Liver (tissue), 9 donors: Measurements from ENCODE around the gene GAL3ST3. TPM values are rescaled to one million over a fixed set of nuclear protein-coding genes. Genes with fewer than 3 reads are reported as not detected.

Experiments used
- DNase-seq: peaks from one replicate; pipeline ENCODE4 v3.0.0-alpha.2; 2017; ENCODE audit warnings: low spot score
- H3K27ac ChIP-seq, 2 donors: one replicate each; pipeline ENCODE4 v1.7.0; 2013; ENCODE audit warnings: inconsistent platforms in 2 of 2, low read length in 2 of 2, control low read depth in 1 of 2, low read depth in 1 of 2, mild to moderate bottlenecking in 1 of 2
- H3K27me3 ChIP-seq, 4 donors: one replicate each; pipeline versions ENCODE4 v1.6.1 to v1.7.0; 2013; ENCODE audit warnings: low read length in 3 of 4, inconsistent platforms in 1 of 4, mild to moderate bottlenecking in 1 of 4, moderate library complexity in 1 of 4; ENCODE audit not compliant: control insufficient read depth in 4 of 4, insufficient read depth in 4 of 4
- H3K36me3 ChIP-seq, 4 donors: one replicate each; pipeline versions ENCODE4 v1.6.1 to v1.7.0; 2013; ENCODE audit warnings: low read length in 3 of 4, mild to moderate bottlenecking in 3 of 4, low read depth in 1 of 4, moderate library complexity in 1 of 4; ENCODE audit not compliant: control insufficient read depth in 4 of 4, insufficient read depth in 3 of 4
- H3K4me1 ChIP-seq, 4 donors: one replicate each; pipeline versions ENCODE4 v1.6.1 to v1.7.0; 2013; ENCODE audit warnings: low read length in 3 of 4, mild to moderate bottlenecking in 3 of 4, moderate library complexity in 1 of 4; ENCODE audit not compliant: control insufficient read depth in 4 of 4, insufficient read depth in 4 of 4
- H3K4me3 ChIP-seq, 3 donors: one replicate each; pipeline versions ENCODE4 v1.6.1 to v1.7.0; 2013; ENCODE audit warnings: low read length in 3 of 3, control low read depth in 1 of 3, low read depth in 1 of 3, mild to moderate bottlenecking in 1 of 3
- H3K9ac ChIP-seq, 2 donors: one replicate each; pipeline ENCODE4 v1.7.0; 2013; ENCODE audit warnings: low read length in 2 of 2, mild to moderate bottlenecking in 2 of 2, moderate library complexity in 2 of 2, control low read depth in 1 of 2, low read depth in 1 of 2
- H3K9me3 ChIP-seq, 4 donors: one replicate each; pipeline versions ENCODE4 v1.6.1 to v1.7.0; 2013; ENCODE audit warnings: low read length in 3 of 4; ENCODE audit not compliant: control insufficient read depth in 4 of 4
- EGR1 ChIP-seq, 2 donors: IDR thresholded peaks; 2 replicates each; pipeline ENCODE4 v1.6.1; 2016 to 2018; ENCODE audit warnings: antibody characterized with exemption in 2 of 2, low read depth in 2 of 2
- FOXA2 ChIP-seq: IDR thresholded peaks from 2 replicates; pipeline ENCODE4 v1.6.1; 2016; ENCODE audit warnings: antibody characterized with exemption
- GABPA ChIP-seq, 2 donors: IDR thresholded peaks in 1 of 2; conservative IDR thresholded peaks in 1 of 2; 2 replicates each; pipeline ENCODE4 v1.6.1; 2016; ENCODE audit warnings: antibody characterized with exemption in 2 of 2, mild to moderate bottlenecking in 1 of 2, moderate library complexity in 1 of 2
- HNF4G ChIP-seq: IDR thresholded peaks from 2 replicates; pipeline ENCODE4 v1.6.1; 2016; ENCODE audit warnings: antibody characterized with exemption
- JUND ChIP-seq, 2 donors: IDR thresholded peaks; 2 replicates each; pipeline ENCODE4 v1.6.1; 2016; ENCODE audit warnings: antibody characterized with exemption in 2 of 2
- RXRA ChIP-seq, 2 donors: IDR thresholded peaks; 2 replicates each; pipeline ENCODE4 v1.6.1; 2017 to 2018; ENCODE audit warnings: antibody characterized with exemption in 2 of 2, mild to moderate bottlenecking in 1 of 2
- SP1 ChIP-seq: IDR thresholded peaks from 2 replicates; pipeline ENCODE4 v1.6.1; 2018; ENCODE audit warnings: antibody characterized with exemption, mild to moderate bottlenecking
- TAF1 ChIP-seq: conservative IDR thresholded peaks from 2 replicates; pipeline ENCODE4 v1.6.1; 2016; ENCODE audit warnings: antibody characterized with exemption, mild to moderate bottlenecking
- YY1 ChIP-seq: IDR thresholded peaks from 2 replicates; pipeline ENCODE4 v1.6.1; 2016; ENCODE audit warnings: antibody characterized with exemption, mild to moderate bottlenecking
- WGBS: extraction: QIAGEN DNeasy Blood & Tissue Kit; methylation state at CpG from one replicate; pipeline ENCODE4 v1.1.7; 2013; 5-methylcytosine and 5-hydroxymethylcytosine counted together
- polyA plus RNA-seq, 2 donors: library from polyadenylated mRNA; stranded (reverse) in 1 of 2; unstranded in 1 of 2; fragments of 200-250 nt in 1 of 2; fragments of >200 nt in 1 of 2; fragmentation: Nextera tagmentation in 1 of 2; extraction: Ambion mirVana in 1 of 2; gene quantifications; one replicate each; pipeline versions ENCODE4 v1.2.1 to v1.2.3, GENCODE V29; 2013 to 2015
- total RNA-seq, 2 donors: library from RNA; depleted of rRNA; stranded (reverse); fragments of >200 nt; gene quantifications; one replicate each; pipeline ENCODE4 v1.2.3, GENCODE V29; 2014
- TF ChIP-seq, protein P1 (sequence below): IDR thresholded peaks from 2 replicates; pipeline ENCODE4 v1.6.1; 2016; ENCODE audit warnings: antibody characterized with exemption
- TF ChIP-seq, protein P2 (sequence below): IDR thresholded peaks from 2 replicates; pipeline ENCODE4 v1.6.1; 2016; ENCODE audit warnings: antibody characterized with exemption
- TF ChIP-seq, protein P3 (sequence below): IDR thresholded peaks from 2 replicates; pipeline ENCODE4 v1.6.1; 2016; ENCODE audit warnings: antibody characterized with exemption, mild to moderate bottlenecking
- TF ChIP-seq, protein P4 (sequence below): fragments of 150-350 bp; IDR thresholded peaks from 2 replicates; pipeline ENCODE4 v1.5.1; 2017; ENCODE audit warnings: improper control_type of control experiment, low read depth, low read length; ENCODE audit not compliant: missing input control
- donor health status: healthy.
- donor health status: healthy.
- donor health status: healthy.
- donor health status: healthy.
- donor health status: healthy.

GAL3ST3 gene
- total and polyA plus RNA-seq, 4 donors: not detected

DNA sequence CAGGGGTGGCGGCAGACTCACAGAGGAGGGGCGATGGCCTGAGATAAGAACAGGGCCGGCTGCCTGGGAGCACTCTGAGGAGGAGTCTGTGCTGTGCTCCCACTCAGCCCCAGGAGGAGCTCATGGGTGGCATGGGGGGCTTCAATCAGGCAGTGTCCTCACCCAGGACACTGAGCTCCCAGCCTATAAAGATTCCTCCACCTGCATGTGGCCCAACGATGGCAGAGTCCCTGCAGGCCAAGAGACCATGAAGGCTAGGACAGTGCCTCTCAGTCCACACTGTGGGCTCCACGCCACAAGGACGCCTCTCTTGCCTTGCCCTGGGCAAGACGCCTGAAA, 35.2 kb downstream of the GAL3ST3 start:
- 62% methylated on average over 7 of the region's 7 CpGs for WGBS
- no peak for DNase-seq
- Histone ChIP-seq H3K9ac (no peak overlapping the region), H3K4me3 (no peak overlapping the region), H3K27ac (no peak overlapping the region), H3K9me3 (no peaks in the 10 kb centered on the region), H3K4me1 (peaks cover 0 to 4% (median 1%) of the 10 kb centered on the region in 4 donors), H3K36me3 (no peaks in the 10 kb centered on the region), H3K27me3 (peaks cover 0 to 14% (median 0%) of the 10 kb centered on the region in 4 donors)
- TF ChIP-seq HNF4G: no peak
- no peak for TF ChIP-seq TAF1
- TF ChIP-seq, protein P1, sequence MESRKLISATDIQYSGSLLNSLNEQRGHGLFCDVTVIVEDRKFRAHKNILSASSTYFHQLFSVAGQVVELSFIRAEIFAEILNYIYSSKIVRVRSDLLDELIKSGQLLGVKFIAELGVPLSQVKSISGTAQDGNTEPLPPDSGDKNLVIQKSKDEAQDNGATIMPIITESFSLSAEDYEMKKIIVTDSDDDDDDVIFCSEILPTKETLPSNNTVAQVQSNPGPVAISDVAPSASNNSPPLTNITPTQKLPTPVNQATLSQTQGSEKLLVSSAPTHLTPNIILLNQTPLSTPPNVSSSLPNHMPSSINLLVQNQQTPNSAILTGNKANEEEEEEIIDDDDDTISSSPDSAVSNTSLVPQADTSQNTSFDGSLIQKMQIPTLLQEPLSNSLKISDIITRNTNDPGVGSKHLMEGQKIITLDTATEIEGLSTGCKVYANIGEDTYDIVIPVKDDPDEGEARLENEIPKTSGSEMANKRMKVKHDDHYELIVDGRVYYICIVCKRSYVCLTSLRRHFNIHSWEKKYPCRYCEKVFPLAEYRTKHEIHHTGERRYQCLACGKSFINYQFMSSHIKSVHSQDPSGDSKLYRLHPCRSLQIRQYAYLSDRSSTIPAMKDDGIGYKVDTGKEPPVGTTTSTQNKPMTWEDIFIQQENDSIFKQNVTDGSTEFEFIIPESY: no peak

DNA sequence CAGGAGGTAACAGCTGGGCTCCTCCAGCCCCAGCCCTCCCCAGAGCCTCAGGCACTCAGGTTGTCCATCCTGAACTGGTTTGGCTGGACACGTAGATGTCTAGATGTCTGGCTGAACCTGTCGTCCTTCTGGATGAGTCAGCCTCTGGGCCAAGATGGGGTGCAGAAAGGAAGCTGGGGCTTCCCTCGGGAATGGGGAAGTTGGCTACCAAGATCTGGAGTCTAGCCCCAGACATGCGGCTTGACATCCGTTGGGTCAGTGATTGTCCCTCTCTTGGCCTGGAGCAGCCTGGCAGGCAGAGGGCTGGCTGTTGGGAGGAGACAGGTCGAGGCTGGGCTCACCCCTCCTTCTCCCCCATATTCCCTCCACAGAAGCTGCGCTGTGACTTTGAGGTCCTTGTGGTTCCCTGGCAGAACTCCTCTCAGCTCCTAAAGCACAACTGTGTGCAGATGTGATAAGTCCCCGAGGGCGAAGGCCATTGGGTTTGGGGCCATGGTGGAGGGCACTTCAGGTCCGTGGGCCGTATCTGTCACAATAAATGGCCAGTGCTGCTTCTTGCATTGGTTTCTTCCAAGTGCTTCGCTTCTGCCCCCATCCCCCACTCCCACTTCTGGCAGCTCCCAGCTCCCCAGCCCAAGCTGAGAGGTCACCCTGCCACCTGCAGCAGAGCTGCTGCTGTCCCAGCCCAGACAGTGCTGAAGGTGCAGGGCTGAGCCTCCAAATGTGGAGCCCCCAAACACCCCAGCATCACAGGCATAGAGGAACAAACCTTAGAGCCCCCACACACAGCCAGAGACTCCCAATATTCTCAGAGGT, 35.8 kb downstream of the GAL3ST3 start:
- peaks cover 0 to 14% (median 0%) of the 10 kb centered on the region in 4 donors for H3K27me3 ChIP-seq
- 54% methylated on average over 12 of the region's 12 CpGs for WGBS
- no peak for DNase-seq
- peaks cover 0 to 4% (median 1%) of the 10 kb centered on the region in 4 donors for H3K4me1 ChIP-seq
- no peak overlapping the region for H3K27ac ChIP-seq
- H3K9ac ChIP-seq: no peak overlapping the region
- H3K9me3 ChIP-seq: no peaks in the 10 kb centered on the region
- no peaks in the 10 kb centered on the region for H3K36me3 ChIP-seq
- no peak overlapping the region for H3K4me3 ChIP-seq
- no peak for TF ChIP-seq JUND (IDR thresholded peaks at IDR 0.05)
- TF ChIP-seq RXRA (IDR thresholded peaks at IDR 0.05): no peak
- TF ChIP-seq HNF4G: no peak
- no peak for TF ChIP-seq GABPA (IDR thresholded peaks at IDR 0.05 in 1 of 2, conservative IDR thresholded peaks at IDR 0.05 in 1 of 2)
- no peak for TF ChIP-seq TAF1
- TF ChIP-seq FOXA2: no peak
- TF ChIP-seq EGR1 (IDR thresholded peaks at IDR 0.05; ENCODE audit: low read depth in 2 of 2): no peak
- no peak for TF ChIP-seq SP1
- TF ChIP-seq, protein P2, sequence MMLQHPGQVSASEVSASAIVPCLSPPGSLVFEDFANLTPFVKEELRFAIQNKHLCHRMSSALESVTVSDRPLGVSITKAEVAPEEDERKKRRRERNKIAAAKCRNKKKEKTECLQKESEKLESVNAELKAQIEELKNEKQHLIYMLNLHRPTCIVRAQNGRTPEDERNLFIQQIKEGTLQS: no peak
- TF ChIP-seq, protein P3, sequence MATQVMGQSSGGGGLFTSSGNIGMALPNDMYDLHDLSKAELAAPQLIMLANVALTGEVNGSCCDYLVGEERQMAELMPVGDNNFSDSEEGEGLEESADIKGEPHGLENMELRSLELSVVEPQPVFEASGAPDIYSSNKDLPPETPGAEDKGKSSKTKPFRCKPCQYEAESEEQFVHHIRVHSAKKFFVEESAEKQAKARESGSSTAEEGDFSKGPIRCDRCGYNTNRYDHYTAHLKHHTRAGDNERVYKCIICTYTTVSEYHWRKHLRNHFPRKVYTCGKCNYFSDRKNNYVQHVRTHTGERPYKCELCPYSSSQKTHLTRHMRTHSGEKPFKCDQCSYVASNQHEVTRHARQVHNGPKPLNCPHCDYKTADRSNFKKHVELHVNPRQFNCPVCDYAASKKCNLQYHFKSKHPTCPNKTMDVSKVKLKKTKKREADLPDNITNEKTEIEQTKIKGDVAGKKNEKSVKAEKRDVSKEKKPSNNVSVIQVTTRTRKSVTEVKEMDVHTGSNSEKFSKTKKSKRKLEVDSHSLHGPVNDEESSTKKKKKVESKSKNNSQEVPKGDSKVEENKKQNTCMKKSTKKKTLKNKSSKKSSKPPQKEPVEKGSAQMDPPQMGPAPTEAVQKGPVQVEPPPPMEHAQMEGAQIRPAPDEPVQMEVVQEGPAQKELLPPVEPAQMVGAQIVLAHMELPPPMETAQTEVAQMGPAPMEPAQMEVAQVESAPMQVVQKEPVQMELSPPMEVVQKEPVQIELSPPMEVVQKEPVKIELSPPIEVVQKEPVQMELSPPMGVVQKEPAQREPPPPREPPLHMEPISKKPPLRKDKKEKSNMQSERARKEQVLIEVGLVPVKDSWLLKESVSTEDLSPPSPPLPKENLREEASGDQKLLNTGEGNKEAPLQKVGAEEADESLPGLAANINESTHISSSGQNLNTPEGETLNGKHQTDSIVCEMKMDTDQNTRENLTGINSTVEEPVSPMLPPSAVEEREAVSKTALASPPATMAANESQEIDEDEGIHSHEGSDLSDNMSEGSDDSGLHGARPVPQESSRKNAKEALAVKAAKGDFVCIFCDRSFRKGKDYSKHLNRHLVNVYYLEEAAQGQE: no peak
- TF ChIP-seq, protein P4, sequence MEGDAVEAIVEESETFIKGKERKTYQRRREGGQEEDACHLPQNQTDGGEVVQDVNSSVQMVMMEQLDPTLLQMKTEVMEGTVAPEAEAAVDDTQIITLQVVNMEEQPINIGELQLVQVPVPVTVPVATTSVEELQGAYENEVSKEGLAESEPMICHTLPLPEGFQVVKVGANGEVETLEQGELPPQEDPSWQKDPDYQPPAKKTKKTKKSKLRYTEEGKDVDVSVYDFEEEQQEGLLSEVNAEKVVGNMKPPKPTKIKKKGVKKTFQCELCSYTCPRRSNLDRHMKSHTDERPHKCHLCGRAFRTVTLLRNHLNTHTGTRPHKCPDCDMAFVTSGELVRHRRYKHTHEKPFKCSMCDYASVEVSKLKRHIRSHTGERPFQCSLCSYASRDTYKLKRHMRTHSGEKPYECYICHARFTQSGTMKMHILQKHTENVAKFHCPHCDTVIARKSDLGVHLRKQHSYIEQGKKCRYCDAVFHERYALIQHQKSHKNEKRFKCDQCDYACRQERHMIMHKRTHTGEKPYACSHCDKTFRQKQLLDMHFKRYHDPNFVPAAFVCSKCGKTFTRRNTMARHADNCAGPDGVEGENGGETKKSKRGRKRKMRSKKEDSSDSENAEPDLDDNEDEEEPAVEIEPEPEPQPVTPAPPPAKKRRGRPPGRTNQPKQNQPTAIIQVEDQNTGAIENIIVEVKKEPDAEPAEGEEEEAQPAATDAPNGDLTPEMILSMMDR: no peak
- TF ChIP-seq YY1: no peak
